Trophoblast cell (in vitro differentiated cells and primary cell): ENCODE data around the gene CCL3. TPM values are rescaled to one million over a fixed set of nuclear protein-coding genes. Genes with fewer than 3 reads are reported as not detected.

ENCODE experiments used
- DNase-seq, 2 donors: peaks; one replicate each; pipeline ENCODE4 v3.0.0-alpha.2; 2016
- H2AFZ ChIP-seq: 2 replicates; pipeline ENCODE4 v1.6.1; 2013; ENCODE audit warnings: low read length, moderate library complexity, mild to moderate bottlenecking; ENCODE audit not compliant: insufficient read depth, poor library complexity
- H2AK5ac ChIP-seq: 2 replicates; pipeline ENCODE4 v1.6.1; 2013; ENCODE audit warnings: mild to moderate bottlenecking, low read length
- H2BK120ac ChIP-seq: 2 replicates; pipeline ENCODE4 v1.6.1; 2013; ENCODE audit warnings: low read length, mild to moderate bottlenecking, moderate library complexity; ENCODE audit not compliant: insufficient read depth, poor library complexity
- H2BK12ac ChIP-seq: 2 replicates; pipeline ENCODE4 v1.6.1; 2013; ENCODE audit warnings: mild to moderate bottlenecking, low read length, moderate library complexity
- H2BK5ac ChIP-seq: 2 replicates; pipeline ENCODE4 v1.6.1; 2013; ENCODE audit warnings: low read length, low read depth, moderate library complexity, mild to moderate bottlenecking; ENCODE audit not compliant: poor library complexity
- H3K14ac ChIP-seq: 2 replicates; pipeline ENCODE4 v1.6.1; 2013; ENCODE audit warnings: mild to moderate bottlenecking, low read length
- H3K18ac ChIP-seq: 2 replicates; pipeline ENCODE4 v1.6.1; 2013; ENCODE audit warnings: mild to moderate bottlenecking, low read length
- H3K23ac ChIP-seq: 2 replicates; pipeline ENCODE4 v1.6.1; 2013; ENCODE audit warnings: low read length
- H3K27ac ChIP-seq: 2 replicates; pipeline ENCODE4 v1.5.1; 2013; ENCODE audit warnings: low read depth, mild to moderate bottlenecking, inconsistent platforms, low read length, moderate library complexity
- H3K27me3 ChIP-seq: 2 replicates; pipeline ENCODE4 v1.6.1; 2013; ENCODE audit warnings: inconsistent platforms, mild to moderate bottlenecking, low read length, moderate library complexity; ENCODE audit not compliant: insufficient read depth
- H3K36me3 ChIP-seq, 2 experiments: 1 replicate in 1 of 2; 2 replicates in 1 of 2; pipeline ENCODE4 v1.6.1; 2013; ENCODE audit warnings: low read length in 2 of 2, mild to moderate bottlenecking in 2 of 2, moderate library complexity in 1 of 2; ENCODE audit not compliant: insufficient read depth in 2 of 2, control insufficient read depth in 1 of 2
- H3K4ac ChIP-seq: 2 replicates; pipeline ENCODE4 v1.6.1; 2013; ENCODE audit warnings: low read depth, mild to moderate bottlenecking, low read length, moderate library complexity
- H3K4me1 ChIP-seq, 2 experiments: 1 replicate in 1 of 2; 2 replicates in 1 of 2; pipeline ENCODE4 v1.6.1; 2013; ENCODE audit warnings: low read length in 2 of 2, mild to moderate bottlenecking in 2 of 2, moderate library complexity in 1 of 2; ENCODE audit not compliant: insufficient read depth in 2 of 2, control insufficient read depth in 1 of 2
- H3K4me2 ChIP-seq: 2 replicates; pipeline ENCODE4 v1.6.1; 2013; ENCODE audit warnings: inconsistent platforms, mild to moderate bottlenecking, low read length, moderate library complexity
- H3K4me3 ChIP-seq: 2 replicates; pipeline ENCODE4 v1.5.1; 2013; ENCODE audit warnings: mild to moderate bottlenecking, low read depth, low read length, inconsistent platforms
- H3K79me1 ChIP-seq: one replicate; pipeline ENCODE4 v1.6.1; 2013; ENCODE audit warnings: low read length
- H3K79me2 ChIP-seq: 2 replicates; pipeline ENCODE4 v1.6.1; 2013; ENCODE audit warnings: low read length, mild to moderate bottlenecking; ENCODE audit not compliant: control insufficient read depth, insufficient read depth, poor library complexity
- H3K9ac ChIP-seq: 2 replicates; pipeline ENCODE4 v1.6.1; 2013; ENCODE audit warnings: mild to moderate bottlenecking, low read length
- H3K9me3 ChIP-seq: 2 replicates; pipeline ENCODE4 v1.6.1; 2013; ENCODE audit warnings: low read depth, mild to moderate bottlenecking, control low read depth, inconsistent platforms, low read length; ENCODE audit not compliant: insufficient read depth
- H4K12ac ChIP-seq: 2 replicates; pipeline ENCODE4 v1.6.1; 2013; ENCODE audit warnings: low read depth, mild to moderate bottlenecking, low read length, moderate library complexity
- H4K8ac ChIP-seq: 2 replicates; pipeline ENCODE4 v1.6.1; 2013; ENCODE audit warnings: low read depth, mild to moderate bottlenecking, low read length, moderate library complexity
- H4K91ac ChIP-seq: one replicate; pipeline ENCODE4 v1.6.1; 2013; ENCODE audit warnings: low read depth, mild to moderate bottlenecking, low read length, moderate library complexity
- WGBS: extraction: QIAGEN DNeasy Blood & Tissue Kit; methylation state at CpG from one replicate; pipeline ENCODE4 v1.1.7; 2013; ENCODE audit warnings: missing lambda C conversion rate; ENCODE audit not compliant: insufficient read length, insufficient coverage; ENCODE audit errors: extremely low coverage; 5-methylcytosine and 5-hydroxymethylcytosine counted together
- polyA plus RNA-seq: library from polyadenylated mRNA; stranded (reverse); fragments of 200-250 nt; gene quantifications from 2 replicates; pipeline ENCODE4 v1.2.3, GENCODE V29; 2013

The CCL3 gene
- not detected in 2 replicates for polyA plus RNA-seq

DNA sequence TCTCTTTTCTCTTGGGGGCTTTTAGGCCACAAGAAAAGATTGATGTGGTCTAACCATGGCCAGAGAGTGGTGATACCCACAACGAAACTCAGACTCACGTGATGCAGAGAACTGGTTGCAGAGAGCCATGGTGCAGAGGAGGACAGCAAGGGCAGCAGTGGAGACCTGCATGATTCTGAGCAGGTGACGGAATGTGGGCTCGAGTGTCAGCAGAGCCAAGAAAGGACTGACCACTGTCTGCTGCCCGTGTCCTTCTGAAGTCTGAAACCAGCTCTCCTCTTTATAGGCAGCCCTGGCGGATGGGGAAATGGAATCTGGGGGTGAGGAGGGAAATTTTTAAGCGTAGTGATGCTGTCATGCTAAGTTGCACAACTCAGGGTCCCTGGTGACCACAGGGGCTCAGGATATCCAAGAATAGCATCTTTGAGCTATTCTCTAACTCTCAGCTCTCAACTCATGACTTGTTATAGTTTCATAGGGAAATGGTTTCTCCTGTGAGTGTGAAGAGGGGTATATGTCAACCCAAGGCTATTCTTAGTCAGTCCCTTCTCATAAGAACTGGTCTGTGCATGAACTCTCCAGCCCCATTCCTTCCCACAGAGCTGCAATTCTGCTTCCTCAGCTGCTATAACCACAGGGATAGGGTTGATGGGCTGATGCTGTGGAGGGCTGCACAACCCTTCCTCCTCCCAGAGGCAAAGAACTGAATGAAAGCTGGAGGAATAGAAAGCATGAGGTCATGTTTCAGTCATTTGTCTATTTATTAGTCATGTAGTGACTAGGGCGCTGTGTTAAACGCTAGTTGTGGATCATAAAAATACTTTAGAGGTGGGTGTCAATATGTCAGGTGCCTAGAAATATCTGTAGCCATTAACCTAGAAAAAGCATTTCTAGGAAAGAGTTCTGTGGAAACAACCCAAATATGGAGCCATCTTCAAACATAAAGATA, at the start of gene CCL3:
Gene CCL3, minus strand, starts transcription at position 256 of the 949 bp plus-strand sequence. Its CDS starts 85 bp downstream, at position 171.
- Histone ChIP-seq H3K9ac (no peak within 1 kb of the TSS), H3K18ac (no peak within 1 kb of the TSS), H3K4me3 (no peak within 1 kb of the TSS), H4K12ac (no peak within 1 kb of the TSS), H2BK5ac (no peak within 1 kb of the TSS), H3K23ac (no peak within 1 kb of the TSS), H4K8ac (no peak within 1 kb of the TSS), H2AK5ac (no peak within 1 kb of the TSS), H3K4me2 (no peak within 1 kb of the TSS), H3K36me3 (no peaks in the 10 kb centered on the region), H3K14ac (no peak within 1 kb of the TSS), H2AFZ (no peak within 1 kb of the TSS), H3K4me1 (no peaks in the 10 kb centered on the region), H3K27me3 (no peaks in the 10 kb centered on the region), H4K91ac (no peak within 1 kb of the TSS), H3K79me1 (no peaks in the 10 kb centered on the region), H3K27ac (no peak within 1 kb of the TSS), H2BK12ac (no peak within 1 kb of the TSS), H3K4ac (no peak within 1 kb of the TSS), H2BK120ac (no peak within 1 kb of the TSS), H3K9me3 (no peaks in the 10 kb centered on the region), H3K79me2 (no peaks in the 10 kb centered on the region)
- DNase-seq: peak; percentile 32 to 46
- WGBS: no CpG with 5 or more reads among the region's 9 CpGs

DNA sequence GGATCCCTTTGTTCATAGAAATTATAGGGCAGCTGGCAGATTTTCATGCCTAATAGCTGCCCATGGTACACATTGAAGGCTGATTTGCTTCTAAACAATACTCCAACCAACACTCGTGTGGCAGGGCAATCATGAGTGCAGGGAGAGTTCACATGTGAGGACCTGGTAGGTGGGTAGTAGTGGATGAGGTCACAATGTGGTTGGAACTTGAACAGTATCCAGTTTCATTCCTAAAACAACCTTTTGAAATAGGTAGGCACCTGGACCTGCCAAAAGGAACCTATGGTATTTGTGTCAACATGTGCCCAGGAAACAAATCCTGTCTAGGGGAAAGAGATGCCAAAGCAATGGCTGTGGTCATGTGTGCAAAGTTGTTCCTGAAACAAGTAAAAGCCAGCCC, 46.5 kb upstream of the CCL3 start:
- Histone ChIP-seq H2BK120ac (no peak overlapping the region), H4K91ac (no peak overlapping the region), H4K12ac (no peak overlapping the region), H2BK12ac (no peak overlapping the region), H3K4me2 (no peak overlapping the region), H3K36me3 (no peaks in the 10 kb centered on the region), H2AK5ac (no peak overlapping the region), H2AFZ (no peak overlapping the region), H2BK5ac (no peak overlapping the region), H3K18ac (no peak overlapping the region), H3K79me1 (no peaks in the 10 kb centered on the region), H3K9me3 (no peaks in the 10 kb centered on the region), H3K27me3 (no peaks in the 10 kb centered on the region), H3K4me3 (no peak overlapping the region), H3K27ac (no peak overlapping the region), H3K9ac (no peak overlapping the region), H3K23ac (no peak overlapping the region), H3K79me2 (no peaks in the 10 kb centered on the region), H3K14ac (no peak overlapping the region), H3K4ac (no peak overlapping the region), H4K8ac (no peak overlapping the region), H3K4me1 (no peaks in the 10 kb centered on the region)
- DNase-seq: no peak
- WGBS: no CpG with 5 or more reads among the region's 1 CpG

DNA sequence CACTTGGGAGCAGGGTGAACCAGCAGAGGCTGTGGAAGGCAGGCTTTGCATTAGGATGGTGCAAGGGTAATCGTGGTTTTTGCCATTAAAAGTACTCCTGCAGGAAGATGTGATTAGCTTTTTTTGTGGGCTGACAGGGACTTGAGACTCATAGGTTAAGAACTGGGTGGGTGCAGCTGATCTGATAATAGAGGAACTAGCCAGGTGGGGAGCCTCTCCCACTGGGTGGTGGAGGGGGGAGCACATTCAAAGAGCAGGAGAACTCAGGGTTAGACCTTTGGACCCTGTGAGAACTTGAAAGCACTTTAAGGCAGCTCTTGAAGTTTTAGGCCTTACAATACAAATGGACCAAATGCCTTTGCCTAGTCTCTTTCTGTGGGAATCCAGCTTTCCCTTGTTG, 46.1 kb upstream of the CCL3 start:
- Histone ChIP-seq H3K36me3 (no peaks in the 10 kb centered on the region), H2BK120ac (no peak overlapping the region), H2AK5ac (no peak overlapping the region), H3K14ac (no peak overlapping the region), H3K4me1 (no peaks in the 10 kb centered on the region), H2BK5ac (no peak overlapping the region), H2BK12ac (no peak overlapping the region), H3K9me3 (no peaks in the 10 kb centered on the region), H3K4ac (no peak overlapping the region), H3K23ac (no peak overlapping the region), H3K79me1 (no peaks in the 10 kb centered on the region), H2AFZ (no peak overlapping the region), H4K8ac (no peak overlapping the region), H4K12ac (no peak overlapping the region), H3K18ac (no peak overlapping the region), H3K27ac (no peak overlapping the region), H3K4me3 (no peak overlapping the region), H3K4me2 (no peak overlapping the region), H4K91ac (no peak overlapping the region), H3K79me2 (no peaks in the 10 kb centered on the region), H3K9ac (no peak overlapping the region), H3K27me3 (no peaks in the 10 kb centered on the region)
- DNase-seq: no peak
- no CpG with 5 or more reads among the region's 1 CpG for WGBS

DNA sequence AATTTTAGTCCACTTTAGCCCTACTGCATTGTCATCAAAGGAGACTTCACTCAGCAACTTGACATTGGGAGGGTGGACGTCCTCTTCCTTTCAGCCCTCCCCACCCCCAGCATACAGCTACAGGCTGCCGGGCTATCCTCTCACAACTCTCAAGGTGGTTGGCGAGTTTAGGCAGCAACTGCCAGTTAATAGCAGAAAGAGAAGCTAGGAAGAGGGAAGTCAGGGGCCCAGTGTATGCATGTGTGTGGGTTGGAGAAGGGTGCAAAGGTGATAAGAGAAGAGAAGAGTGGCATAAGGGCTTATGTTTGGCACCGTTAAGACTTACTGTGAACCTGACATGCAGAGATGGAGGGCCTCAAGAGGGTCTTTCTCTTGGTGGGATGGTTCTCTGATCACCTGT, 45.5 kb upstream of the CCL3 start:
- no peak overlapping the region for H3K4me2 ChIP-seq
- no peak overlapping the region for H2BK5ac ChIP-seq
- H2AFZ ChIP-seq: no peak overlapping the region
- no peak overlapping the region for H3K4me3 ChIP-seq
- no peaks in the 10 kb centered on the region for H3K36me3 ChIP-seq
- WGBS: no CpG with 5 or more reads among the region's 4 CpGs
- no peaks in the 10 kb centered on the region for H3K27me3 ChIP-seq
- H4K91ac ChIP-seq: no peak overlapping the region
- H3K4ac ChIP-seq: no peak overlapping the region
- H2AK5ac ChIP-seq: no peak overlapping the region
- H4K12ac ChIP-seq: no peak overlapping the region
- no peak for DNase-seq
- H4K8ac ChIP-seq: no peak overlapping the region
- H3K27ac ChIP-seq: no peak overlapping the region
- no peak overlapping the region for H2BK12ac ChIP-seq
- no peak overlapping the region for H3K9ac ChIP-seq
- no peaks in the 10 kb centered on the region for H3K79me2 ChIP-seq
- H3K79me1 ChIP-seq: no peaks in the 10 kb centered on the region
- H3K23ac ChIP-seq: no peak overlapping the region
- H3K4me1 ChIP-seq: no peaks in the 10 kb centered on the region
- no peak overlapping the region for H3K14ac ChIP-seq
- H3K18ac ChIP-seq: no peak overlapping the region
- H2BK120ac ChIP-seq: no peak overlapping the region
- no peaks in the 10 kb centered on the region for H3K9me3 ChIP-seq
